Measurements from ENCODE around the gene KLHDC9. TPM values are rescaled to one million over a fixed set of nuclear protein-coding genes. Genes with fewer than 3 reads are reported as not detected.

The KLHDC9 gene
- total and polyA plus RNA-seq, 9 donors, result 5.5 to 23.3 (median 7.3) TPM

DNA sequence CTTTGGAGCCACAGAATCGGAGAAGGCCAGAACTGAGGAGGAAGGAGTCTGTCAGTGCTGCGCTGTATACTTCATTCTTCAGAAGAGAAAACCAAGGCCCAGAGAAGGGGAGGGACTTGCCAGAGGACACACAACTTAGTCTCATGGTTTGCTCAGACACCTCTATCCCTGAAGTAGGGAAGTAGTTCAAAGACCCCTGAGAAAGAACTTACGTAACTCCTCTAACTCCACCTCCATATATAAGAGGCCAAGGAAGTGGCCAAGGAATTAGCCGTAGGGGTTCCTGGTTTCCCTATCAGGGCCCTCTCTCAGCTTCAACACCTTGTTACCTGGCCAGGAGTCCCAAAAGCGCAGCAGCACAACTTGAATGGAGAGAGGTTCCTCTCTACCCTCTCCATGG lies 8.2 kb upstream of the KLHDC9 start:
- 91 to 93% (median 92%) methylated on average over 5 of the region's 5 CpGs for WGBS, 3 donors
- H3K36me3 ChIP-seq, result no peaks in the 10 kb centered on the region
- no peak overlapping the region for H3K27ac ChIP-seq
- TF ChIP-seq POLR2A (IDR thresholded peaks at IDR 0.05) (no peak), EP300 (IDR thresholded peaks at IDR 0.05) (no peak)
- TF ChIP-seq, protein P1, sequence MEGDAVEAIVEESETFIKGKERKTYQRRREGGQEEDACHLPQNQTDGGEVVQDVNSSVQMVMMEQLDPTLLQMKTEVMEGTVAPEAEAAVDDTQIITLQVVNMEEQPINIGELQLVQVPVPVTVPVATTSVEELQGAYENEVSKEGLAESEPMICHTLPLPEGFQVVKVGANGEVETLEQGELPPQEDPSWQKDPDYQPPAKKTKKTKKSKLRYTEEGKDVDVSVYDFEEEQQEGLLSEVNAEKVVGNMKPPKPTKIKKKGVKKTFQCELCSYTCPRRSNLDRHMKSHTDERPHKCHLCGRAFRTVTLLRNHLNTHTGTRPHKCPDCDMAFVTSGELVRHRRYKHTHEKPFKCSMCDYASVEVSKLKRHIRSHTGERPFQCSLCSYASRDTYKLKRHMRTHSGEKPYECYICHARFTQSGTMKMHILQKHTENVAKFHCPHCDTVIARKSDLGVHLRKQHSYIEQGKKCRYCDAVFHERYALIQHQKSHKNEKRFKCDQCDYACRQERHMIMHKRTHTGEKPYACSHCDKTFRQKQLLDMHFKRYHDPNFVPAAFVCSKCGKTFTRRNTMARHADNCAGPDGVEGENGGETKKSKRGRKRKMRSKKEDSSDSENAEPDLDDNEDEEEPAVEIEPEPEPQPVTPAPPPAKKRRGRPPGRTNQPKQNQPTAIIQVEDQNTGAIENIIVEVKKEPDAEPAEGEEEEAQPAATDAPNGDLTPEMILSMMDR (IDR thresholded peaks at IDR 0.05), result no peak
- no peak for DNase-seq
- no peaks in the 10 kb centered on the region for H3K4me1 ChIP-seq (ENCODE audit: insufficient read depth)
- H3K27me3 ChIP-seq, result no peaks in the 10 kb centered on the region
- intact Hi-C loops (cut with DNase I), result loop anchor here in 3 of 4 donors (10.0 kb wide), 4 partner anchors 45 to 365 kb away; partner anchors contain the start of gene USF1 (in 2 of the 3)
- no peak overlapping the region for H3K4me3 ChIP-seq
- H3K9me3 ChIP-seq, result no peaks in the 10 kb centered on the region

DNA sequence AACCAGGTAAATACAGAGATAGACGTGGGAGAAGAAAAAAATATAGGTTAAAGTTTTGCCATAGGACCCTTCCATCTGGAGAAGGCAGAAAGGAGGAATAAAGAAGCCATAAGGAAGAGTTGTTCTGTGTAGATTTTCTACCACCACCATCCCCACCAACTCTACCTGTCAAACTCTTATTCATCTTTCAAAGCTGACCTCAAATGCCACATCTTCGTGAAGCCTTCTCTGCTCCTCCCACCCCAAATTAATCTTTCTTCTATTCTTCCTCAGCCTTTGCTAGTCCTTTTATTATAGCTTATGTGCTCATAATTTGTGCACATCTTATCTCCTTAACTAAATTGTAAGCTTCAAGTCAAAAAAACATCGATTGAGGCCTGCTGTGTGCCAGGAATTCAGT lies 7.5 kb upstream of the KLHDC9 start:
- Histone ChIP-seq H3K27me3 (no peaks in the 10 kb centered on the region), H3K4me3 (no peak overlapping the region), H3K4me1 (ENCODE audit: insufficient read depth) (no peaks in the 10 kb centered on the region), H3K27ac (no peak overlapping the region), H3K9me3 (no peaks in the 10 kb centered on the region), H3K36me3 (no peaks in the 10 kb centered on the region)
- TF ChIP-seq, protein P1 (IDR thresholded peaks at IDR 0.05), result no peak
- TF ChIP-seq POLR2A (IDR thresholded peaks at IDR 0.05) (no peak), EP300 (IDR thresholded peaks at IDR 0.05) (no peak)
- intact Hi-C loops (cut with DNase I), result loop anchor here in 3 of 4 donors (10.0 kb wide), 4 partner anchors 46 to 366 kb away; partner anchors contain the start of gene USF1 (in 2 of the 3)
- no peak for DNase-seq
- 62 to 70% (median 67%) methylated on average over 3 of the region's 3 CpGs for WGBS, 3 donors

DNA sequence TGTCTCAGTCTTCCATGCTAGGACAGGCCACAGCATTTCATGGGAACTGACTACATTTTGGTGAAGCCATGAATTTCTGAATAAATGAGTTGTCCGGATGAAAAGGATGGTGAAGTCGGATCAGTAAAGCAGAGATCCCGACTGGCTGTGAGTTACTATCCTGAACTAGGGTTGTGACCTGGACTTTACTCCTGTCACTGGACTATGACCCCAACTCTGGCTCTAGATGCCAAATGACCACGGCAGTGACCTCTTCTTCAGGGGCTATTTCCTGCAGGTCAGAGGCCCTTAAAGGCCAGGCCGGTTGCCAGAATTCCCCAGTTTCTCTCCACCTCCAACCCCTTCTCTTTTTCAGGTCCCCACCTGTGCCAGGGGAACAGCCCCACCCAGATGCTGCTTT lies 7.1 kb upstream of the KLHDC9 start:
- no peak for DNase-seq
- H3K27ac ChIP-seq, result no peak overlapping the region
- H3K27me3 ChIP-seq, result no peaks in the 10 kb centered on the region
- no peaks in the 10 kb centered on the region for H3K9me3 ChIP-seq
- no peak overlapping the region for H3K4me3 ChIP-seq
- TF ChIP-seq POLR2A (IDR thresholded peaks at IDR 0.05) (no peak), EP300 (IDR thresholded peaks at IDR 0.05) (no peak)
- TF ChIP-seq, protein P1 (IDR thresholded peaks at IDR 0.05), result no peak
- intact Hi-C loops (cut with DNase I), result loop anchor here in 3 of 4 donors (10.0 kb wide), 4 partner anchors 46 to 366 kb away; partner anchors contain the start of gene USF1 (in 2 of the 3)
- no peaks in the 10 kb centered on the region for H3K4me1 ChIP-seq (ENCODE audit: insufficient read depth)
- 80 to 88% (median 81%) methylated on average over 5 of the region's 5 CpGs for WGBS, 3 donors
- H3K36me3 ChIP-seq, result no peaks in the 10 kb centered on the region

DNA sequence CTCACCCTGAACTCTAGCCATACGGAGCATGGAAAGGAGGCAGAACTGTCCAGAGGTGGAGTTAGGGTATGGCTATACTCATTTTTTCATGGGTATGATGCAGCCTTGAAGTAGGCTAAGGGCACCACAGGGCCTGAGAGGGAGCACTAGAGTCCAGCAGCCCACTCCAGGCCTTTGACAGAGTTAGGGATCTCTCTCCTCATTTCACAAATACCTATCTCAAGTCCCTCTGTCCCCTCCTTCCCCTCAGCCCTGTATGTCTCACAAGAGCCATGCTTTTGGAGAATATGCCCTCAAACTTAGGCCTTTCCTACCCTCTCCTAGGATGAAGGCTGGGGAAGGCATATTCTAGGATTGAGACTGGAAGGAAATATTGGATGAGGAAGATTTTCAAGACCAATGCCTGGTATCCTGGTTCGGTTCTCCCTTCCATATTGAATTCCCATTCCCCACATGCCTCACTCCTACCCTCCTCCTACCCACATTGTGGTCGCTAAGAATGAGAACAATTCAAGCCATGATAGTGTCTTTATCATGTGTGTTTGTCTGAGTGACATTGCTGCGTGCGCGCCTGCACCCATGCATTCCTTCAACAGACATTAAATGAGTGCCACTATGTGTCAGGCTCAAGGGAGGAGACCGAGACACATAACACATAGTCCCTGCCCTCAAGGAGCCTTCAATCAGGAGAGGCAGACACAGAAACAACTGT lies 6.2 kb upstream of the KLHDC9 start:
- Histone ChIP-seq H3K4me1 (ENCODE audit: insufficient read depth) (peaks cover under 1% of the 10 kb centered on the region), H3K27ac (no peak overlapping the region), H3K9me3 (no peaks in the 10 kb centered on the region), H3K36me3 (no peaks in the 10 kb centered on the region), H3K27me3 (no peaks in the 10 kb centered on the region), H3K4me3 (no peak overlapping the region)
- 88 to 93% (median 90%) methylated on average over 7 of the region's 7 CpGs for WGBS, 3 donors
- DNase-seq, result no peak
- intact Hi-C loops (cut with DNase I), result loop anchor here in 3 of 4 donors (10.0 kb wide), 4 partner anchors 47 to 367 kb away; partner anchors contain the start of gene USF1 (in 2 of the 3)
- TF ChIP-seq, protein P1 (IDR thresholded peaks at IDR 0.05), result no peak
- TF ChIP-seq EP300 (IDR thresholded peaks at IDR 0.05) (no peak), POLR2A (IDR thresholded peaks at IDR 0.05) (no peak)

Measured in ovary (tissue), 9 donors.